HEK293T (cell line): ENCODE results near the gene AP3M1.

Source experiments
- ARNT ChIP-seq: fragments of 450-650 bp; IDR thresholded peaks from 2 replicates; pipeline ENCODE4 v1.6.1; 2017; ENCODE audit warnings: mild to moderate bottlenecking
- BHLHE40 ChIP-seq: fragments of 450-650 bp; IDR thresholded peaks from 2 replicates; pipeline ENCODE4 v1.6.1; 2016; ENCODE audit warnings: mild to moderate bottlenecking, moderate library complexity, borderline replicate concordance
- CTBP1 ChIP-seq: fragments of 450-650 bp; IDR thresholded peaks from 2 replicates; pipeline ENCODE4 v1.6.1; 2016; ENCODE audit warnings: borderline replicate concordance
- ELF4 ChIP-seq: fragments of 450-650 bp; IDR thresholded peaks from 2 replicates; pipeline ENCODE4 v1.6.1; 2017; ENCODE audit warnings: antibody characterized with exemption
- FOXA1 ChIP-seq: fragments of 450-650 bp; IDR thresholded peaks from 2 replicates; pipeline ENCODE4 v1.6.1; 2016; ENCODE audit warnings: mild to moderate bottlenecking
- FOXK2 ChIP-seq: fragments of 450-650 bp; IDR thresholded peaks from 2 replicates; pipeline ENCODE4 v1.6.1; 2016; ENCODE audit warnings: mild to moderate bottlenecking
- FOXM1 ChIP-seq: fragments of 450-650 bp; IDR thresholded peaks from 2 replicates; pipeline ENCODE4 v1.6.1; 2017; ENCODE audit warnings: mild to moderate bottlenecking, borderline replicate concordance
- L3MBTL2 ChIP-seq: fragments of 450-650 bp; conservative IDR thresholded peaks from 2 replicates; pipeline ENCODE4 v1.6.1; 2016; ENCODE audit warnings: mild to moderate bottlenecking
- LEF1 ChIP-seq: fragments of 450-650 bp; IDR thresholded peaks from 2 replicates; pipeline ENCODE4 v1.6.1; 2017; ENCODE audit warnings: mild to moderate bottlenecking, borderline replicate concordance
- NFRKB ChIP-seq: fragments of 450-650 bp; IDR thresholded peaks from 2 replicates; pipeline ENCODE4 v1.6.1; 2016; ENCODE audit warnings: mild to moderate bottlenecking, moderate library complexity
- PKNOX1 ChIP-seq: fragments of 450-650 bp; IDR thresholded peaks from 2 replicates; pipeline ENCODE4 v1.6.1; 2016
- SP1 ChIP-seq: fragments of 450-650 bp; IDR thresholded peaks from 2 replicates; pipeline ENCODE4 v1.6.1; 2017
- SUZ12 ChIP-seq: fragments of 450-650 bp; IDR thresholded peaks from 2 replicates; pipeline ENCODE4 v1.6.1; 2016; ENCODE audit warnings: mild to moderate bottlenecking
- TARDBP ChIP-seq: fragments of 450-650 bp; IDR thresholded peaks from 2 replicates; pipeline ENCODE4 v1.6.1; 2016

- no peak for TF ChIP-seq FOXA1
- no peak for TF ChIP-seq PKNOX1
- TF ChIP-seq LEF1, result no peak
- TF ChIP-seq TARDBP, result no peak
- TF ChIP-seq FOXM1, result no peak
- TF ChIP-seq ARNT, result no peak
- TF ChIP-seq CTBP1, result no peak
- no peak for TF ChIP-seq FOXK2
- no peak for TF ChIP-seq BHLHE40
- no peak for TF ChIP-seq NFRKB
- TF ChIP-seq SUZ12, result no peak
- TF ChIP-seq SP1, result no peak
- no peak for TF ChIP-seq L3MBTL2
- TF ChIP-seq ELF4, result no peak
Measured at GRCh38 chr10:74076961-74077360, 73.7 kb downstream of the AP3M1 start.
